ENCODE measurements around the gene GLRA3. TPM values are rescaled to one million over a fixed set of nuclear protein-coding genes. Genes with fewer than 3 reads are reported as not detected.

GLRA3 gene
- total and polyA plus RNA-seq, 5 donors: not detected

GRCh38 chr4:174690665-174691064 is 138.4 kb downstream of the GLRA3 start:
- Histone ChIP-seq H3K4me1 (ENCODE audit: control insufficient read depth, insufficient read depth, low read length) (no peaks in the 10 kb centered on the region), H3K27me3 (ENCODE audit: control insufficient read depth, insufficient read depth) (no peaks in the 10 kb centered on the region), H3K9me3 (ENCODE audit: control insufficient read depth, low read length) (no peaks in the 10 kb centered on the region), H3K4me3 (ENCODE audit: low read length) (no peak overlapping the region), H3K27ac (ENCODE audit: low read length) (no peak overlapping the region)
- DNase-seq (no peak), ATAC-seq (no peak)
- intact Hi-C loops (cut with DNase I): no loop called here
- WGBS: 78% methylated on average over 1 of the region's 1 CpG

- intact Hi-C loops (cut with DNase I): no loop called here
- Histone ChIP-seq H3K27me3 (ENCODE audit: control insufficient read depth, insufficient read depth) (no peaks in the 10 kb centered on the region), H3K9me3 (ENCODE audit: control insufficient read depth, low read length) (no peaks in the 10 kb centered on the region), H3K27ac (ENCODE audit: low read length) (no peak overlapping the region), H3K4me3 (ENCODE audit: low read length) (no peak overlapping the region), H3K4me1 (ENCODE audit: control insufficient read depth, insufficient read depth, low read length) (no peaks in the 10 kb centered on the region)
- WGBS: 76% methylated on average over 4 of the region's 4 CpGs
- ATAC-seq: no peak
- no peak for DNase-seq
Observed at GRCh38 chr4:174689618-174690017, 139.4 kb downstream of the GLRA3 start.

GRCh38 chr4:174686826-174687225 is 142.2 kb downstream of the GLRA3 start:
- ATAC-seq (no peak), DNase-seq (no peak)
- Histone ChIP-seq H3K9me3 (ENCODE audit: control insufficient read depth, low read length) (no peaks in the 10 kb centered on the region), H3K4me3 (ENCODE audit: low read length) (no peak overlapping the region), H3K27me3 (ENCODE audit: control insufficient read depth, insufficient read depth) (no peaks in the 10 kb centered on the region), H3K27ac (ENCODE audit: low read length) (no peak overlapping the region), H3K4me1 (ENCODE audit: control insufficient read depth, insufficient read depth, low read length) (no peaks in the 10 kb centered on the region)
- intact Hi-C loops (cut with DNase I): no loop called here

- intact Hi-C loops (cut with DNase I): no loop called here
- Histone ChIP-seq H3K27me3 (ENCODE audit: control insufficient read depth, insufficient read depth) (no peaks in the 10 kb centered on the region), H3K9me3 (ENCODE audit: control insufficient read depth, low read length) (no peaks in the 10 kb centered on the region), H3K27ac (ENCODE audit: low read length) (no peak overlapping the region), H3K4me3 (ENCODE audit: low read length) (no peak overlapping the region), H3K4me1 (ENCODE audit: control insufficient read depth, insufficient read depth, low read length) (no peaks in the 10 kb centered on the region)
- DNase-seq: no peak
- no peak for ATAC-seq
- 52% methylated on average over 4 of the region's 4 CpGs for WGBS
Observed at GRCh38 chr4:174681723-174682300, 147.2 kb downstream of the GLRA3 start.

- intact Hi-C loops (cut with DNase I): no loop called here
- Histone ChIP-seq H3K9me3 (ENCODE audit: control insufficient read depth, low read length) (no peaks in the 10 kb centered on the region), H3K4me1 (ENCODE audit: control insufficient read depth, insufficient read depth, low read length) (no peaks in the 10 kb centered on the region), H3K4me3 (ENCODE audit: low read length) (no peak overlapping the region), H3K27me3 (ENCODE audit: control insufficient read depth, insufficient read depth) (no peaks in the 10 kb centered on the region), H3K27ac (ENCODE audit: low read length) (no peak overlapping the region)
- 86% methylated on average over 1 of the region's 1 CpG for WGBS
- ATAC-seq: no peak
- DNase-seq: no peak
Observed at GRCh38 chr4:174674305-174674840, 154.7 kb downstream of the GLRA3 start.

- Histone ChIP-seq H3K9me3 (ENCODE audit: control insufficient read depth, low read length) (no peaks in the 10 kb centered on the region), H3K4me3 (ENCODE audit: low read length) (no peak overlapping the region), H3K27ac (ENCODE audit: low read length) (no peak overlapping the region), H3K4me1 (ENCODE audit: control insufficient read depth, insufficient read depth, low read length) (no peaks in the 10 kb centered on the region), H3K27me3 (ENCODE audit: control insufficient read depth, insufficient read depth) (no peaks in the 10 kb centered on the region)
- no peak for ATAC-seq
- intact Hi-C loops (cut with DNase I): no loop called here
- no peak for DNase-seq
Observed at GRCh38 chr4:174673865-174674264, 155.2 kb downstream of the GLRA3 start.

- intact Hi-C loops (cut with DNase I): no loop called here
- H3K4me3 ChIP-seq (ENCODE audit: low read length): no peak overlapping the region
Observed at GRCh38 chr4:174672276-174672675, 156.8 kb downstream of the GLRA3 start.

GRCh38 chr4:174669270-174669669 is 159.8 kb downstream of the GLRA3 start:
- Histone ChIP-seq H3K4me1 (ENCODE audit: control insufficient read depth, insufficient read depth, low read length) (no peaks in the 10 kb centered on the region), H3K4me3 (ENCODE audit: low read length) (no peak overlapping the region), H3K9me3 (ENCODE audit: control insufficient read depth, low read length) (no peaks in the 10 kb centered on the region), H3K27ac (ENCODE audit: low read length) (no peak overlapping the region), H3K27me3 (ENCODE audit: control insufficient read depth, insufficient read depth) (no peaks in the 10 kb centered on the region)
- DNase-seq (no peak), ATAC-seq (no peak)
- WGBS: 79% methylated on average over 3 of the region's 3 CpGs
- intact Hi-C loops (cut with DNase I): no loop called here

More at GRCh38 chr4:174672276-174672675, 156.8 kb downstream of the GLRA3 start:
- H3K27me3 ChIP-seq (ENCODE audit: control insufficient read depth, insufficient read depth): no peaks in the 10 kb centered on the region
- no peak overlapping the region for H3K27ac ChIP-seq (ENCODE audit: low read length)
- WGBS: 75% methylated on average over 4 of the region's 4 CpGs
- ATAC-seq: peak in 1 of 2 donors; percentile 22
- DNase-seq: no peak
- H3K4me1 ChIP-seq (ENCODE audit: control insufficient read depth, insufficient read depth, low read length): no peaks in the 10 kb centered on the region
- H3K9me3 ChIP-seq (ENCODE audit: control insufficient read depth, low read length): no peaks in the 10 kb centered on the region

- Histone ChIP-seq H3K4me1 (ENCODE audit: control insufficient read depth, insufficient read depth, low read length) (no peaks in the 10 kb centered on the region), H3K27ac (ENCODE audit: low read length) (no peak overlapping the region), H3K9me3 (ENCODE audit: control insufficient read depth, low read length) (no peaks in the 10 kb centered on the region), H3K27me3 (ENCODE audit: control insufficient read depth, insufficient read depth) (no peaks in the 10 kb centered on the region), H3K4me3 (ENCODE audit: low read length) (no peak overlapping the region)
- no peak for DNase-seq
- intact Hi-C loops (cut with DNase I): no loop called here
- ATAC-seq: no peak
Observed at GRCh38 chr4:174665799-174666198, 163.2 kb downstream of the GLRA3 start.

- H3K27me3 ChIP-seq (ENCODE audit: control insufficient read depth, insufficient read depth): no peaks in the 10 kb centered on the region
- ATAC-seq (no peak), DNase-seq (no peak)
- intact Hi-C loops (cut with DNase I): no loop called here
- H3K27ac ChIP-seq (ENCODE audit: low read length): no peak overlapping the region
- H3K9me3 ChIP-seq (ENCODE audit: control insufficient read depth, low read length): no peaks in the 10 kb centered on the region
- WGBS: 69% methylated on average over 2 of the region's 2 CpGs
- H3K4me1 ChIP-seq (ENCODE audit: control insufficient read depth, insufficient read depth, low read length): no peaks in the 10 kb centered on the region
- H3K4me3 ChIP-seq (ENCODE audit: low read length): no peak overlapping the region
Observed at GRCh38 chr4:174663216-174663615, 165.8 kb downstream of the GLRA3 start.

GRCh38 chr4:174658246-174658645 is 170.8 kb downstream of the GLRA3 start:
- DNase-seq (no peak), ATAC-seq (no peak)
- Histone ChIP-seq H3K27ac (ENCODE audit: low read length) (no peak overlapping the region), H3K4me3 (ENCODE audit: low read length) (no peak overlapping the region), H3K9me3 (ENCODE audit: control insufficient read depth, low read length) (no peaks in the 10 kb centered on the region), H3K27me3 (ENCODE audit: control insufficient read depth, insufficient read depth) (no peaks in the 10 kb centered on the region), H3K4me1 (ENCODE audit: control insufficient read depth, insufficient read depth, low read length) (no peaks in the 10 kb centered on the region)
- intact Hi-C loops (cut with DNase I): no loop called here
- 78% methylated on average over 3 of the region's 3 CpGs for WGBS

- WGBS: 66% methylated on average over 6 of the region's 6 CpGs
- ATAC-seq (no peak), DNase-seq (no peak)
- Histone ChIP-seq H3K27ac (ENCODE audit: low read length) (no peak overlapping the region), H3K4me1 (ENCODE audit: control insufficient read depth, insufficient read depth, low read length) (no peaks in the 10 kb centered on the region), H3K9me3 (ENCODE audit: control insufficient read depth, low read length) (no peaks in the 10 kb centered on the region), H3K4me3 (ENCODE audit: low read length) (no peak overlapping the region), H3K27me3 (ENCODE audit: control insufficient read depth, insufficient read depth) (no peaks in the 10 kb centered on the region)
- intact Hi-C loops (cut with DNase I): no loop called here
Observed at GRCh38 chr4:174657472-174657871, 171.6 kb downstream of the GLRA3 start.

Data from right cardiac atrium (tissue), 5 donors.